Fibroblast of skin of scalp (primary cell): Measurements from ENCODE around the gene NCAPD2.
"Not testable (repeated sequence)": the region's sequence is repeated elsewhere in the genome, so short reads cannot be mapped to it uniquely, and the experiment has no call there.

Source experiments
- DNase-seq: peaks from one replicate; pipeline ENCODE4 v3.0.0-alpha.2; 2013

The NCAPD2 gene

DNA sequence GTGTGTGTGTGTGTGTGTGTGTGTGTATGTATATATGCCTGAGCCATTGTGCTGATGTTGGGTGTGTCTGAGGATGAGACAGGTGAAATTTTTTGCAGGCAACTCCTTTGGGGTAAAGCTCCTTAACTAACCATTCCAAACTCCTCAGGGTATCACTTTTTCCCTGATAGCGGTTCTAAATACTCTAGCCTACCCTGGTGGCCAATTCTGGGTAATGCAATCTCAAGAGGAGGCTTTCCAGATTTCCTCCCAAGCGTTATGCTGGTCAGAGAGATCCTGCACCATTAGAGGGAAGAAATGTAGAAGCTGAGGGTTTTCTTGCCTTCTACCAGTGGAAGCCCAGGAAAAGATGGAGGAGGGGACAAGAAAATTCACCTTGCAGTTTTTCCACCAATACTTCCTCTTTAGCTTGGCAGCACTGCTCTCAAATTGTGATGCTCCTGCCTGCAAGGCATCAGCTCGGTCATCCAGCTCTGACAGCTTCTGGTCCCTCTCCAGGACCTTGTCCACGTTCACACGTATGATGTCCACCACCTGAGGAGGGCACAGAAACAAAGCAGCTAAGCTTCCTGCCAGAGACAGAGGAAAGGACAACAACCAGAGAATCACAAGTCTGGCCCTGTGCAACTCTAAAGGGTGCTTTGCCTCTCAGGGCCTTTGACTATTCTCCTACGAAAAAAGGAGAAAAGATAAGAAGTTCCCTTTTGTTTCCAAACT, 28.3 kb upstream of the NCAPD2 start:
- DNase-seq = peak; percentile 72

DNA sequence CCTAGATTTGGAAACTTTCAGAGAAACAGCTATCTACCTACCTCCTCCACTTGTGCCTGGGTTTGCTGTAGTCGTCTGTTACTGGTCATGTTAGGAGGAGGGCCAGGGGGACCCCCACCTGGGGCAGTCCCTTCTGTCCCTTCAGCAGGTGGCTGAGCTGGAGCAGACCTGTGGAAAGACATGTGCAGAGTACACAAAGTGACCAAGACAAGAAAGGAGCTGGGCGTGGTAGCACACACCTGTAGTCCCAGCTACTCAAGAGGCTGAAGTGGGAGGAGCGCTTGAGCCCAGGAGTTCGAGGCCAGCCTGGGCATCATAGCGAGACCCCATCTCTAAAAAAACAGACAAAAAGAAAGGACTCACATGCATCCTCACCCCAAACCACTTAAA, 27.7 kb upstream of the NCAPD2 start:
- no peak for DNase-seq

DNA sequence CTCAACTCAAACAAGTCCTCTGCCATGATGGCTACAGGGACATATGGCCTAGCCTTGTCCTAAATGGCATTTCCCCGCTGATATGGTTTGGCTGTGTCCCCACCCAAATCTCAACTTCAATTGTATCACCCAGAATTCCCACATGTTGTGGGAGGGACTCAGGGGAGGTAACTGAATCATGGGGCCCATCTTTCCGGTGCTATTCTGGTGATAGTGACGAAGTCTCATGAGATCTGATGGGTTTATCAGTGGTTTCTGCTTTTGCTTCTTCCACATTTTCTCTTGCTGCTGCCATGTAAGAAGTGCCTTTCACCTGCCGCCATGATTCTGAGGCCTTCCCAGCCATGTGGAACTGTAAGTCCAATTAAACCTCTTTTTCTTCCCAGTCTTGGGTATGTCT, 27.2 kb upstream of the NCAPD2 start:
- not testable (repeated sequence) for DNase-seq

DNA sequence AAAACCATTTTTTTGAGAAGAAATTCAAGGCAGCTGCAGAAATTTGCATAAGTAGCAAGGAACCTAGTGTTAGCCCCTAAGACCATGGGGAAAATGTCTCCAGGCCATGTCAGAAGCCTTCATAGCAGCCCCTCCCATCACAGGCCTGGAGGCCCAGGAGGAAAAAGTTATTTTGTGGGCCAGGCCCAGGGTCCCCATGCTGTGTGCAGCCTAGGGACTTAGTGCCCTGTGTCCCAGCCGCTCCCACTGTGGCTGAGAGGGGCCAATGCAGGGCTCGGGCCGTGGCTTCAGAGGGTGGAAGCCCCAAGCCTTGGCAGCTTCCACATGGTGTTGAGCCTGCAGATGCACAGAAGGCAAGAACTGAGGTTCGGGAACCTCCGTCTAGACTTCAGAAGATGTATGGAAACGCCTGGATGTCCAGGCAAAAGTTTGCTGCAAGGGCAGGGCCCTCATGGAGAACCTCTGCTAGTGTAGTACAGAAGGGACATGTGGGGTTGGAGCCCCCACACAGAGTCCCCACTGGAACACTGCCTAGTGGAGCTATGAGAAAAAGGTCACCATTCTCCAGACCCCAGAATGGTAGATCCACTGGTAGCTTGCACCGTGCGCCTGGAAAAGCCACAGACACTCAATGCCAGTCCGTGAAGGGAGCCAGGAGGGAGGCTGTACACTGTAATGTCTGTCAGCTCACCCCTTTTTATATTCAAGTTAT, 26.2 kb upstream of the NCAPD2 start:
- not testable (repeated sequence) for DNase-seq

DNA sequence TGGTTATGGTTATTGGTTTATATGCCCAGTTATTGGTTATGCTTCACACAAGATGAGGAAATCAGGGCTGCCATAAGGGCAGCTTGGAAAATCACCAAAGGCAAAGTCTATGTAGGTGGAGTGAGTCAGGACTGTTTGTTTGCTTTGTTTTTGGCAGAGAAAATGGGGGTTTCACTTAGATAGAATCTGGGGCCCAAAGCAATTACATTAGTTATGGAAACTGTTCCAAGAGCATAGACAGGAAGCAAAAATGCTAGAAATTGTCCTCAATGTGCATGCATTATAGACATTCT, 25.7 kb upstream of the NCAPD2 start:
- DNase-seq = no peak

DNA sequence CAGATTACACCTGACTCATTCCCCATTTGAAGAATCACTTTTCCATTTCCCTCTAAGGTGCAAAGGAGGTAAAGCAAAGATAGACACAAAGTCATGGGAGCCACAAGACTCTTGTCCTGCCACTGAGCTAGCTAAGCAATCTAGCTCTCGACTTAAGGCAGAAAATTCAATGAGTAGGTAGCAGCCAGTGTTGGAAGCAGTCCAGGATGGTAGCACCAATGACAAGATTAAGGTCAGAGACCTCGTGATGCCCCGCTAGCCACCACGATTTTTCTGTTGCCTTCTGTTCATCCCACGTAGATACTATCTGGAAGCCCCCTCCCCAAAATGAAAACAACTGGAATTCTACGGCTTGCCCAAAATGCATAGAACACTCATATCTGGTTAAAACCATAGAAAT, 24.8 kb upstream of the NCAPD2 start:
- no peak for DNase-seq

DNA sequence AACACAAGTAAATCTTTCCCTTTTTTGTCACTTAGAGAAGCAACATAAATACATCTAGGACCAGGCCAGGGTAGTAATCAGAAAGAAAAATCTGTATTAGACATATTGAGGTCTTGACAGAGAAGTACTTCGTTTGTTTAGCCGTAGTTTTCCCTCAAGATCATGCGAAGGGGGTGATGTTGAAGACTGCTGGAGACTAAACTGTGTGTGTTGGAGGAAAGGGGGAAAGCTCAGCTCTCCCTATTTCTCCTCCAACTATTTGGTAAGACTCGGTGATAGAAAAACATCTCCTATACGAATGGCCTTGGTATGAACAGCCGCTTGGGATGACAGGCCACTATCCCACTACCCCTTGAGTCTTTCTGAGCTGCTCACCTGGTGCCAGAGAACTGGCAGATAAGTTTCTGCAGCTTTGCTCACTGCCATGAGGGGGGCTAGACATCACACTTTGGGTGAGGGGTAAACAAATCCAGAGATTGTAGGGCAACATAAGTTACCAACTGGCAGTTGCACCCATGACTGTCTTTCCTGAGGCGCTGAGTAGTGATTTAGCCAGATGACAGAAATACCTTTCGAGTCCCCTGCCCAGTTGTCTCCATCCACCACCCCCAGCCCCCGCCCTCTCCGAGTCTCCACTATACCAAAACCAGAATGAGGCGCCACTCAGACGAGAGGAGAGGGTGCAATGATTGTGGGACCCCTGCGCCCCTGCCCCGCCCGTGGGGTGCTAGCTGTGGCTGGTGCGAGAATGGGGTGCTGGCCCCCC, 24.1 kb upstream of the NCAPD2 start:
- no peak for DNase-seq

DNA sequence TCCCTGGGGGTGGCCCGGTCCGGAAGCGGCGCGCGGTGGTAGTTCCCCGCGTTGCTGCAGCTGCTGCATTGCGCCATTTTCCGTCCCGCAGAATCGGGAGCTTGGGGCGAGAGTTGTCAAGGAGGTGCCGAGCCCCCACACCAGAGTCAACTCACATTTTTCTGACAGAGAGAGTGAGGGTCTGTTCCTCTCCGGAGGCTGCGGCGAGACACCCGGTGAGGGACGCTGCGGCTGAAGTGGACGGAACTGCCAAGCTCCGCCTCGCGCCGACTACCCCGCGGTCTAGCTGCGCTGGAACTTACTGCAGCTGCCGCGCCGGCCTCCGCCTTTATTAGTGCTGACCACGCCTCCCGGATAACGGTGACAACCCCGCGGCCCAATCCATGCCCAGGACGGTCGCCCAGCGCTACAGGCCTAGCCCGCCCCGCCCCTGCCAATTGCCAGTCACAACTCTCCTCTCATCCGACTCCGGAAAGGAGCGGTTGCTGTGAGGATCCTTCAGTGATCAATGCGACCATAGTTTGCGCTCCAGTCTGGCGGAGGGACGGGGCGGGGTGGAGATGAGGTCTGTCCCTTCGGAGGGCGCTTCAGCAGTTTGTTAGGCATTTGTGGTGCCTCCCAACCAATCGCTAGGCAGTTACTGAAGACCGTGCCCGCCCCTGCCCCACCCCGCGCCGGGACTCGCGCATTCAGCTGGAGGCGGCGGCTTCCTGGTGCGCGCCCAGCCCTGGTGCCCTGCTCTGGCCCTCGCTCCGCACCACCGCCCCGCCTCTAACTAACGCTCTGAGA, 23.3 kb upstream of the NCAPD2 start, which contains the start of gene VAMP1:
Gene VAMP1, minus strand, starts transcription at position 303 of the 789 bp plus-strand sequence. Its CDS starts 146 bp downstream, at position 157.
- DNase-seq = peak; percentile 99

DNA sequence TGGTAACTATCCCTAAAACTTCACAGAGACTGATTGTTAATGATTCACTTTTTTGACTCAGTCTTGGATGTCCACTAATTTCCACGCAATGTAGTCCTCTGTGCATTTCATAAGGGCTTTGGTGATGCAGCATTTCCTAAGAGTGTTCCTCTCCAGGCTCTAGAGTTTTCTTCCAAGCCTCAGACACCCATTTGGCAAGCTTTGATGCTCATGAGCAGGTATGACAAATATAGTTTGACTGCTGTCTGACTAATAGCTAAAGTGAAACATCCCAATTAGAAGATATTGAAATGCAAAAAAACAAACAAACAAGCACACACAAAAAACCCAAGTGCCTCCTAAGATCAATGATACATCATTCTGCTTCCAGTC, 21.9 kb upstream of the NCAPD2 start:
- DNase-seq = no peak

DNA sequence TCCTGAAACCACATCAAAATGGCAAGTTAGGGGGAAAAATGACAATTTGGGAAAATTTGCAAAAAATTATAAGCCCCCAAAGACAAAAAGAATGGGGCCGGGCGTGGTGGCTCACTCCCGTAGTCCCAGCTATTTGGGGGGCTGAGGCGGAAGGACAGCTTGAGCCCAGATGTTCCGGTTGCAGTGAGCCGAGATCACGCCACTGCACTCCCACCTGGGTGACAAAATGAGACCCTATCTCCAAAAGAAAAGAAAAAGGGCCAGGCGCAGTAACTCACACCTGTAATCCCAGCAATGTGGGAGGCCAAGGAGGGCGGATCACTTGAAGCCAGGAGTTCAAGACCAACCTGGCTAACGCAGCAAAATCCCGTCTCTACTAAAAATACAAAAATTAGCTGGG, 21.4 kb upstream of the NCAPD2 start:
- DNase-seq = no peak

DNA sequence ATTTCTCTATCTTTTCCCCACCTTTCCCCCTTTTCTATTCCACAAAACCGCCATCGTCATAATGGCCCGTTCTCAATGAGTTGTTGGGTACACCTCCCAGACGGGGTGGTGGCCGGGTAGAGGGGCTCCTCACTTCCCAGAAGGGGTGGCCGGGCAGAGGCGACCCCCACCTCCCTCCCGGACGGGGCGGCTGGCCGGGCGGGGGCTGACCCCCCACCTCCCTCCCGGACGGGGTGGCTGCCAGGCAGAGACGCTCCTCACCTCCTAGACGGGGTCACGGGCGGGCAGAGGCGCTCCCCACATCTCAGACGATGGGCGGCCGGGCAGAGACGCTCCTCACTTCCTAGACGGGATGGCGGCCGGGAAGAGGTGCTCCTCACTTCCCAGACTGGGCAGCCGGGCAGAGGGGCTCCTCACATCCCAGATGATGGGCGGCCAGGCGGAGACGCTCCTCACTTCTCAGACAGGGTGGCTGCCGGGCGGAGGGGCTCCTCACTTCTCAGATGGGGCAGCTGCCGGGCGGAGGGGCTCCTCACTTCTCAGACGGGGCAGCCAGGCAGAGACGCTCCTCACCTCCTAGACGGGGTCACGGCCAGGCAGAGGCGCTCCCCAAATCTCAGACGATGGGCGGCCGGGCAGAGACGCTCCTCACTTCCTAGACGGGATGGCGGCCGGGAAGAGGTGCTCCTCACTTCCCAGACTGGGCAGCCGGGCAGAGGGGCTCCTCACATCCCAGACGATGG, 18.5 kb upstream of the NCAPD2 start:
- DNase-seq = not testable (repeated sequence)

DNA sequence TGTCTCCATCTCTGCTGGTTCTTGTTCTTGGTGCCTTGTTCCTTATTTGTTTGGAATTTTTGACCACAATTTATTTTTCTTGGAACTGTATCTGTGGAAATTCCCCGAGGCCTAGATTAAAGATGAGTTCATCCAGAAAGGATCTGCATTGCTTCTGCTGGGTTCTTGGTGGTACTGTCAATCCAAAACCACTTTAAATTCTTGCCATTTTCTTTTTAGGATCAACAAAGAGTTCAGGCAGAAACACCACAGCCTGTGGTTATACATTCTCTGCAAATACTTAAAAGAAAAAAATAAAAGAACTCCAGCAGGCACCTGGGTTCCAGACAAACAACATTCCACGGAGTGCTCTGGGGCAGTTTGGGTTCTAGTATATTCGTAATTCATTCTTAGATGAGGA, 17.4 kb upstream of the NCAPD2 start:
- DNase-seq = peak; percentile 89

DNA sequence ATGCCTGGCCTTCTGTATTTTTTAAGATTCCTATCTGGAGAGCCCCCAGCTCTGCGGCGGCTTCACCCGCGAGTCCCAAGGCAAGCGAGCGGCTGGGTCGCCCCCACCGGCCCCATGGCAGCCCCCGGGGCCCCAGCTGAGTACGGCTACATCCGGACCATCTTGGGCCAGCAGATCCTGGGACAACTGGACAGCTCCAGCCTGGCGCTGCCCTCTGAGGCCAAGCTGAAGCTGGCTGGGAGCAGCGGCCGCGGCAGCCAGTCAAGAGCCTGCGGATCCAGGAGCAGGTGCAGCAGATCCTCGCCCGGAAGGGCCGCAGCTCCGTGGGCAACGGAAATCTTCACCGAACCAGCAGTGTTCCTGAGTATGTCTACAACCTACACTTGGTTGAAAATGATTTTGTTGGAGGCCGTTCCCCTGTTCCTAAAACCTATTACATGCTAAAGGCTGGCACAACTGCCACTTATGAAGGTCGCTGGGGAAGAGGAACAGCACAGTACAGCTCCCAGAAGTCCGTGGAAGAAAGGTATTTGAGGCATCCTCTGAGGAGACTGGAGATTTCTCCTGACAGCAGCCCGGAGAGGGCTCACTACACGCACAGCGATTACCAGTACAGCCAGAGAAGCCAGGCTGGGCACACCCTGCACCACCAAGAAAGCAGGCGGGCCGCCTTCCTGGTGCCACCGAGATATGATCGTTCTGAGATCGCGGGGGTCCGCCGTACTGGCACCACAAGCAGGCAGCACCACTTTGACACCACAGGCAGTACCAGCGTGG, 16.1 kb upstream of the NCAPD2 start:
- DNase-seq = not testable (repeated sequence)

DNA sequence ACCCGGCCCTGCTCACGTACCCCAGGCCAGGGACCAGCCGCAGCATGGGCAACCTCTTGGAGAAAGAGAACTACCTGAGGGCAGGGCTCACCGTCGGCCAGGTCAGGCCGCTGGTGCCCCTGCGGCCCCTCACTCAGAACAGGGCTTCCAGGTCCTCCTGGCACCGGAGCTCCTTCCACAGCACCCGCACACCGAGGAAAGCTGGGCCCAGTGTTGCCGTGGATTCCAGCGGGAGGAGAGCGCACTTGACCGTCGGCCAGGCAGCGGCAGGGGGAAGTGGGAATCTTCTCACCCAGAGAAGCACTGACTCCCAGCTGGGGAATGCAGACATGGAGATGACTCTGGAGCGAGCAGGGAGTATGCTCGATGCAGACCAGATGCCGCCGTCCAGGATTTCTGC, 15.5 kb upstream of the NCAPD2 start:
- DNase-seq = peak; percentile 75

DNA sequence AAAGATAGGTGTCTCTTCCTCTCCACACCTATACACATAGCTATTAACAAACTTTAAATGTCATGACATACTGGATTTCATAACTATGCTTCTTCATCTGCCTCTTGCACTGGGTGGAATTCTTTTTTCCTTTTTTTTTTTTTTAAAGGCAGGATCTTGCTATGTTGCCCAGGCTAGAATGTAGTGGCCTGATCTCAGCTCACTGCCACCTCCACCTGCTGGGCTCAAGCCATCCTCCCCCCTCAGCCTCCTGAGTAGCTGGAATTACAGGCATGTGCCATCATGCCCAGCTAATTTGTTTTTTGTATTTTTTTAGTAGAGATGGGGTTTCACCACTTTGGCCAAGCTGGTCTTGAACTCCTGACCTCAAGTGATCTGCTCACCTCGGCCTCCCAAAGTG, 5.7 kb upstream of the NCAPD2 start:
- DNase-seq = no peak

DNA sequence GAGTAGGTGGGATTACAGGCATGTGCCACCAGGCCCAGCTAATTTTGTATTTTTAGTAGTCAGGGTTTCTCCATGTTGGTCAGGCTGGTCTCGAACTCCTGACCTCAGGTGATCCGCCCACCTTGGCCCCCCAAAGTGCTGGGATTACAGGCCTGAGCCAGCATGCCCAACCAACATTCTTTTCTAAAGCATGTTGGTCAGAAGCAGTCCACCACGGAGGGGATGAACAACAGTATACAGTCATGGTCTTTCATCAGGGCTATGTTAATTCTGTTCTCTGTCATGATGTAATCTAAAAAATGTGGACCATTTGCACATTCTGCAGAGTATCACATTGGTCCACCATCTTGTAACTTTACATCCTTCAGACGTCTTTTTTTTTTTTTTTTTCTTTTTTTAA, 4.5 kb upstream of the NCAPD2 start:
- peak; percentile 5 for DNase-seq

DNA sequence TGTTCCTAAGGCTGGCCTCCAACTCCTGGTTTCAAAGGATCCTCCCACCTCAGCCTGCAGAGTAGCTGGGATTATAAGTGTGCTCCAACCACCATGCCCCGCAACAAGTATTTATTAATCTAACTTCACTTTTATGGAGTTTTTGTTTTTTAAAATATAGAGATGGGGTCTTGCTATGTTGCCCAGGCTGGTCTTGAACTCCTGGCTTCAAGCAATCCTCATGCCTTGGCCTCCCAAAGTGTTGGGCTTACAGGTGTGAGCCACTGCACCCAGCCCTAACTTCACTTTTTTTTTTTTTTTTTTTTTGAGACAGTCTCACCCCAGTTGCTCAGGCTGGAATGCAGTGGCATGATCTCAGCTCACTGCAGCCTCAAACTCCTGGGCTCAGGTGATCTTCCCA, 3.2 kb upstream of the NCAPD2 start:
- DNase-seq = not testable (repeated sequence)

DNA sequence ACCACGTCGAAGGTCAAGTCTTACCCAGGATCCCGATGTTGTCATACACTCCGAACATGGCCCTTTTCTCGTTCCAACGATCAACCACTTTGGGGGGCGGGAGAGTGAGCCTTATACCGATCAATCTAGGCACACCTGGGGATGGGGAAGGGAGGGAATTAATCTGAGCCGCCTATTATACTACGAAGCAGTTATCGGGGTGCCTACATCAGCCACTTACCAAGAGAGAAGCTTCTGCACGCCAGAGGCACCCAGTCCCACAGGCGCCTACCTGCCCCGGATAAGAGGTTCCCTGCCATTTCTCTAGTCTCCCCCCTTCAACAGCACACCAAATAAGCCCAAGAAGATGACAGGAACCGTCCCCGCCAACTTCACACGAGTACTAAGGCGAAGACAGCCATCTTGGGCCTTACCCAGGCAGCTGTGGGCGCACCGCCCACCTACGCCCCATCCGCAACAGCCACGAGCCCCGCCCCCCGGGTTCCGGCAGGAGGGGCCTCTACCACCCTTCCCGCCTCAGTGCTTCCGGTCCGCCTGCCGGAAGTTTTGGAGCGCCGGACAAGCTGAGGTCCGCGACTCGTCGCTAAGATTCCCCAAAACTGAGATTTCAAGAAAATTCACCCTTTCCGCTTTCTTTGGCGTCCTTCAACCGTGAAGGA, 935 bp upstream of the NCAPD2 start, which contains the start of gene MRPL51:
Gene MRPL51, minus strand, starts transcription at position 425 of the 659 bp plus-strand sequence. Its CDS starts 126 bp downstream, at position 299.
- DNase-seq = peak; percentile 95

DNA sequence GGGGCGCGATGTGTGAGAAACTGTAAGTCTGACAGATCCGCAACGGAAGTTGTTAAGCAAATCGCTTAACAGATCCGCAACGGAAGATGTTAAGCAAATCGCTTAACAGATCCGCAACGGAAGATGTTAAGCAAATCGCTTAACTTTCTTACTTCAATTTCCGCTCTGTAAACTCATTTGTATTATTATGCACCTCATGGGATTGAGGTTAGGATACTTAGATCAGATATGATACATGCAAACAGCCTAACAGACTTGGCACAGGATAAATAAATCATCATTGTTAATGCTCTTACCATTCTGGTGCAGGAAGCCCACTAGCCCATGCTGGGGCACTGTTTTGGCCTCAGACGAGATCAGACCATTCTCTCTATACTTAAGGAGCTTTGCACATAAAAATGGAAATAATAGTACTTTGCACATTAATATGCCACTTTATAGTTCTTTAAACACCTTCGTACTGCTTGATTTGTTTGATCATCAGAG, 399 bp downstream of the NCAPD2 start:
- DNase-seq = peak; percentile 2

DNA sequence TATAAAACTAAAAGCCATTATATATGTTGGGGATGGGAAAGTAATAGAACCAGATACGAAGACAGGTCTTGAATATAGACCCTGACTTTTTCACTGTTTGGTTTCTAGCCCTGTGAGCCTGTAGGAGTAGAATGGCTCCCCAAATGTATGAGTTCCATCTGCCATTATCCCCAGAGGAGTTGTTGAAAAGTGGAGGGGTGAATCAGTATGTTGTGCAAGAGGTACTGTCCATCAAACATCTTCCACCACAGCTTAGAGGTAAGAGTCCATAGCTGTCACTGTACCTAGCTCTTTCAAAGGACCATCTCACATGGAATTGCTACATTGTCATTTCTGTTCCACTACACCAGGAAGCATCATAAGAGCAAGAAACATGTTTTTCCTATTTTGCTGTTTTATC, 1.1 kb downstream of the NCAPD2 start:
- no peak for DNase-seq
